Choroid plexus epithelial cell (primary cell): ENCODE results near the gene TMPRSS2.

Experiments
- DNase-seq: peaks from one replicate; pipeline ENCODE4 v3.0.0-alpha.2; 2010; ENCODE audit warnings: low read depth
- H3K4me3 ChIP-seq: 2 replicates; pipeline ENCODE4 v1.5.1; 2011; ENCODE audit warnings: low read depth, mild to moderate bottlenecking, control low read depth, low read length, moderate library complexity
- CTCF ChIP-seq: conservative IDR thresholded peaks from 2 replicates; pipeline ENCODE4 v1.5.1; 2011; ENCODE audit warnings: low read depth, mild to moderate bottlenecking, control low read depth, inconsistent platforms, low read length, moderate library complexity

The TMPRSS2 gene

GRCh38 chr21:41523175-41523574 lies 15.2 kb upstream of the TMPRSS2 start:
- TF ChIP-seq CTCF = no peak

DNA sequence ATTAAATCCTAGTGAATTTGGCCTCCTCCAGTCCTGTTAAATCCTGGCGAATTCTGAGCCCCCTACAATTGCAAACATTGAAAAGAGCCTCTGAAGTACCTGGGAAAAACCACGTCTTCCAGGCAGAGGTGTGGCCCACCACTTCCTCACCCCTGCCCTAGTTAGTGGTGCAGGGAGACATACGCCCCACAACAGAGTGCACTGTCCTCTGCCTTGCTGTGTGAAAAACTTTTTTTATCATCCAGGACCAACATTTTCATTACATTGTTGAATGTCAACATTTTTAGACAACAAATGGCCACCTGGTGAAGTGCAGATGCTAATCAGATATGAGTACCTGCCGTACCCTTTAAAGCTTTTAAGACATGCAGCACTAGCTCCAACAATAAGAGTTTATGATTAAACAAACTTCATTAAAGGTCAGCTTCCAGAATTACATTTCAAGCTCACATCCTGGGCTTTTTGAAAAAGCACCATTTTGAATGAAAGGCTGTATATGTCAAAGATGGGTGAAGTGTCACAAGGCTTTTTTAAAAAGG lies 13.6 kb upstream of the TMPRSS2 start:
- no peak for TF ChIP-seq CTCF
- no peak overlapping the region for H3K4me3 ChIP-seq
- DNase-seq = no peak

More at GRCh38 chr21:41523175-41523574, 15.2 kb upstream of the TMPRSS2 start:
- no peak overlapping the region for H3K4me3 ChIP-seq
- DNase-seq = no peak

GRCh38 chr21:41520560-41521442 lies 12.8 kb upstream of the TMPRSS2 start:
- no peak for DNase-seq
- no peak overlapping the region for H3K4me3 ChIP-seq
- TF ChIP-seq CTCF = no peak

DNA sequence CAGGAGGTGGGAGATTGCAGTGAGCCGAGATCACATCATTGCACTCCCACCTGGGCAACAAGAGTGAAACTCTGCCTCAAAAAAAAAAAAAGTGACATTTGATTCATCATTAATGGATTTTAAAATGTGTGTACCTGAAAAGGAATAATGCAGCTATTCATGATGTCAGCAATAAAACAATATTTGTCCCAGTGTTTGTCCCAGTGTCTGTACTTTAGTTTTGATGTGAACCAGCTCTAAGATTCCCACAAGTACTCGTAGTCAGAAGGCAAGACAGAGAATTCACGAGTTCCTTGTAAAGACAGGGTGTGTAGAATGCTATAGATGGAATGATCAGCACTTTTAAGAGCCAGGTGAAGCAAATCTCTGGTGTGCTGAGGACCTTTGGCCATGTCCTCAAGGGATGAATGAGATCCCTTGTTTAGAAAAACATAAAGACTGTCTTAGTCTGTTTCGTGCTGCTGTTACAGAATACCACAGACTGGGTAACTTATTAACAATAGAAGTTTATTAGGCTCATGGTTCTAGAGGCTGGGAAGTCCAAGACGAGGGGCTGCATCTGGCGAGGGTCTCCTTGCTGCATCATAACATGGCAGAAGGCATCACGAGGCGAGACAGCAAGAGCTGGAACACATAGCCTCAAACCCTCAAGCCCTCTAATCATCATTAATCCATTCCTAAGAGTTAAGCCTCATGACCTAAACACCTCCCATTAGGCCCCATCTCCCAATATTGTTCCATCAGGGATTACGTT lies 12.0 kb upstream of the TMPRSS2 start:
- H3K4me3 ChIP-seq = no peak overlapping the region
- TF ChIP-seq CTCF = no peak
- DNase-seq = no peak

GRCh38 chr21:41518757-41519156 lies 10.8 kb upstream of the TMPRSS2 start:
- H3K4me3 ChIP-seq = no peak overlapping the region
- no peak for DNase-seq
- TF ChIP-seq CTCF = no peak

DNA sequence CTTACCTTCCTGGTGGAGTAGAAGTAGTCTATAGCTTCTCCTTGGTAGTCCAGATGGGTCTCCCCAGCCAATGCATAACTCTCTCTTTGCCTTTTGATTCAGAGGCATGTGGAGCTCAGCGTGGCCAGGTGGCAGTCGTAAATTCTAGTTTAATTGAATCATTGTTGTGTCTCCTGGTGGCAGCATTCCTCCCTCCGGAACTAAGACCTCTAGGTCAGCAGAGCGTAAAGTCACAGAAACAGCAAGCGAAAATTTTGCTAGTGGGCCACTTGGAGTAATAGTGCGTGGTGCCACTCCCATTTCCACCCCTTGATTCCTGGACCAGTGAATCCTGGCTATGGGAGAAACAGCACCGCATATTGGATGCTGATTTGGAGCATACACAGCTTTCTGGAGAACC lies 3.9 kb upstream of the TMPRSS2 start:
- DNase-seq = no peak
- no peak for TF ChIP-seq CTCF
- H3K4me3 ChIP-seq = no peak overlapping the region
